Measurements from ENCODE around the gene PHF12. TPM values are rescaled to one million over a fixed set of nuclear protein-coding genes. Genes with fewer than 3 reads are reported as not detected.

PHF12 gene
- total RNA-seq = 30.6 TPM

- no peak for FAIRE-seq
Observed at GRCh38 chr17:28951428-28951990, at the start of gene PHF12. Gene PHF12, minus strand, starts transcription at chr17:28951518. Its CDS starts 558 bp downstream, at chr17:28950960.

GRCh38 chr17:29000973-29001372 is 49.7 kb upstream of the PHF12 start:
- FAIRE-seq (no peak), DNase-seq (ENCODE audit: low spot score in 2 of 2) (no peak)

More at GRCh38 chr17:28951428-28951990, at the start of gene PHF12:
- peak; percentile 83 to 91 for DNase-seq (ENCODE audit: low spot score in 2 of 2)

- FAIRE-seq (no peak), DNase-seq (ENCODE audit: low spot score in 2 of 2) (no peak)
Observed at GRCh38 chr17:28999206-28999605, 47.9 kb upstream of the PHF12 start.

- FAIRE-seq = no peak
- DNase-seq (ENCODE audit: low spot score in 2 of 2) = no peak
Observed at GRCh38 chr17:28997806-28998205, 46.5 kb upstream of the PHF12 start.

- DNase-seq (ENCODE audit: low spot score in 2 of 2) = no peak
- no peak for FAIRE-seq
Observed at GRCh38 chr17:28996554-28997096, 45.3 kb upstream of the PHF12 start.

- FAIRE-seq (no peak), DNase-seq (ENCODE audit: low spot score in 2 of 2) (no peak)
Observed at GRCh38 chr17:28993645-28994426, 42.5 kb upstream of the PHF12 start.

GRCh38 chr17:28992625-28993600 is 41.6 kb upstream of the PHF12 start:
- FAIRE-seq (no peak), DNase-seq (ENCODE audit: low spot score in 2 of 2) (no peak)

- no peak for FAIRE-seq
Observed at GRCh38 chr17:28992185-28992584, 40.9 kb upstream of the PHF12 start.

GRCh38 chr17:28991779-28992178 is 40.5 kb upstream of the PHF12 start:
- FAIRE-seq = no peak

More at GRCh38 chr17:28992185-28992584, 40.9 kb upstream of the PHF12 start:
- DNase-seq (ENCODE audit: low spot score in 2 of 2) = no peak

GRCh38 chr17:28989028-28989427 is 37.7 kb upstream of the PHF12 start:
- DNase-seq (ENCODE audit: low spot score in 2 of 2) (no peak), FAIRE-seq (no peak)

More at GRCh38 chr17:28991779-28992178, 40.5 kb upstream of the PHF12 start:
- DNase-seq (ENCODE audit: low spot score in 2 of 2) = no peak

- FAIRE-seq = no peak
Observed at GRCh38 chr17:28988475-28988874, 37.2 kb upstream of the PHF12 start.

GRCh38 chr17:28986714-28987655 is 35.7 kb upstream of the PHF12 start:
- DNase-seq (ENCODE audit: low spot score in 2 of 2) = no peak
- FAIRE-seq = no peak

More at GRCh38 chr17:28988475-28988874, 37.2 kb upstream of the PHF12 start:
- no peak for DNase-seq (ENCODE audit: low spot score in 2 of 2)

- DNase-seq (ENCODE audit: low spot score in 2 of 2) (no peak), FAIRE-seq (no peak)
Observed at GRCh38 chr17:28985950-28986713, 34.8 kb upstream of the PHF12 start.

GRCh38 chr17:28983286-28984230 is 32.2 kb upstream of the PHF12 start:
- DNase-seq (ENCODE audit: low spot score in 2 of 2) = peak in 1 of 2 donors; percentile 56
- FAIRE-seq = no peak

- FAIRE-seq = no peak
- no peak for DNase-seq (ENCODE audit: low spot score in 2 of 2)
Observed at GRCh38 chr17:28982131-28982793, 30.9 kb upstream of the PHF12 start.

- DNase-seq (ENCODE audit: low spot score in 2 of 2) = no peak
- FAIRE-seq = no peak
Observed at GRCh38 chr17:28978356-28978964, 27.1 kb upstream of the PHF12 start.

All from frontal cortex (tissue), 4 donors.